ENCODE results near the gene PACSIN1.

GRCh38 chr6:34516391-34517324, 50.8 kb downstream of the PACSIN1 start:
- TF ChIP-seq, protein P1, sequence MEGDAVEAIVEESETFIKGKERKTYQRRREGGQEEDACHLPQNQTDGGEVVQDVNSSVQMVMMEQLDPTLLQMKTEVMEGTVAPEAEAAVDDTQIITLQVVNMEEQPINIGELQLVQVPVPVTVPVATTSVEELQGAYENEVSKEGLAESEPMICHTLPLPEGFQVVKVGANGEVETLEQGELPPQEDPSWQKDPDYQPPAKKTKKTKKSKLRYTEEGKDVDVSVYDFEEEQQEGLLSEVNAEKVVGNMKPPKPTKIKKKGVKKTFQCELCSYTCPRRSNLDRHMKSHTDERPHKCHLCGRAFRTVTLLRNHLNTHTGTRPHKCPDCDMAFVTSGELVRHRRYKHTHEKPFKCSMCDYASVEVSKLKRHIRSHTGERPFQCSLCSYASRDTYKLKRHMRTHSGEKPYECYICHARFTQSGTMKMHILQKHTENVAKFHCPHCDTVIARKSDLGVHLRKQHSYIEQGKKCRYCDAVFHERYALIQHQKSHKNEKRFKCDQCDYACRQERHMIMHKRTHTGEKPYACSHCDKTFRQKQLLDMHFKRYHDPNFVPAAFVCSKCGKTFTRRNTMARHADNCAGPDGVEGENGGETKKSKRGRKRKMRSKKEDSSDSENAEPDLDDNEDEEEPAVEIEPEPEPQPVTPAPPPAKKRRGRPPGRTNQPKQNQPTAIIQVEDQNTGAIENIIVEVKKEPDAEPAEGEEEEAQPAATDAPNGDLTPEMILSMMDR (IDR thresholded peaks at IDR 0.05; ENCODE audit: low read depth, low read length): no peak
- no peak for TF ChIP-seq EZH2phosphoT487 (IDR thresholded peaks at IDR 0.05; ENCODE audit: low read depth)
